Measurements from ENCODE around the gene DUSP6.

DUSP6 gene

DNA sequence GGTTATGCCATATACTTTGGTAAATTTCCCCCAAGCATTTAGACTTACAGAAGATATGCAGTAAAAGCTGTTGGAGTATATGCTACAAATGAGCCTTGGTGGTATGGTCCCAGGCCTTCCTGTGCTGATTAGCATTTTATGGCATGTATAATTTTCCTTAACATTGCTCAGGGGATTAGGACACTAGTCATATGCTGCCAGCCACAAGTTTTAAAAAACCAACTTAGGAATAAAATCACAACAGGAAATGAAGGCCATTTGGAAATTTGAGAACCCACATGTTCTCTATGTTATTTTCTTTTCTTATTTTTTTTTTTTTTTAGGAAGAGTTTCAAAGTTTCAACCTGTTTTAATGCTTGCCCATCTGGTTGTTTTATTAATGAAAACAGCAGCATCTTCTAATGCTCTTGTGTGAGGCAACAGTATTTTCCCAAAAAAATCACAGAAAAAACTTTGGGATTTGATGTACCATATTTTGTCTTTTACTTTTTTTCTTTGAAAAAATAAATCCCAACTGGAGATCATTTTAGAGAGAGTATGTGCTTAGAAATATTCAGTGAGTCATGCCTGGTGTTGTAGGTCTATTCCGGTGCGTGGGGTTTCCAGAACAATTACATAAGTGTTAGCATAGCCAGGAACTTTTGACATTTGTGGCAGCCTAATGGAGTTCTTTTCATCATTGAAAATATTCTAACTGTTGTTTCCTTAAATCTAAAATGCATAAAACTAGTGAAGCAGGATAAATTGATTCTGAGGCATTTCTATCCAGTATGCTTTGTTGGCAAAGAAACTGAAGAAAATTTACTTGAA lies 21.7 kb upstream of the DUSP6 start:
- DNase-seq, result no peak

DNA sequence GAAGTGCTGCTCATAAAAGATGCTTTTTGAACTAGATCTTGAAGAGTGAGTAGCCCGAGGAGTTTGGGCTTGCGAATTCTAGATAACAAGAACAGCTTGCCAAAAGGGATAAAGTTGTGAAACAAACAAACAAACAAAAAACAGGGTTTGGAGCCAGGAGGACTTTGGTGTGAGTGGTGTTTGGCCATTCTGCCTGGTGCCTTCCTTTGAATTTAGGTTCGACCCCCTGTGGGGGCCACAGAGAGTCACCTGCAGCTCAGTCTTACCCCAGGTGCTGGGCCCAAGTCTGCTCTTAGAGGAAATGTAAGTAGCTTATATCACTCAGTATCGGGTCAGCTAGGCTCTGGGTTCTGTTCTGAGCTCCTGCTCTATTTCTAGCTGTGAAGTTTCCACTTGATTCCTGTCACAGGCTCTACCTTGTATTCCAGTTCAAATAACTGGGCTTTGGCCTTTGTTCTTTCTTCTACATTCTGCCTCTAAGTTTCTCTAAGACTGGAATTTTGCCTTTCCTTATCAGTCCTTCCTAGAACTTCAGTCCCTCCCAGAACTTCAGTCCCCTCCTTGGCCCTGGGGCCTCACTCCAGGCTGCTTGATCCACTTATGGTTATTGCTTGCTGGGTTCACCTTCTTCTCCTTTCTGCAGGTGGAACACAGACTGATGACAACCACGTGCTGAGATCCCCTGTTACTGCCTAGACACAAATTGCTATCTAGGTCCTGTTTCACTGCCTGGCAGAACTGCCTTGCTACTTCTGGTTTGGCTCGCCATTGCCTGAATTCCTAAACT lies 20.5 kb upstream of the DUSP6 start:
- no peak for DNase-seq

DNA sequence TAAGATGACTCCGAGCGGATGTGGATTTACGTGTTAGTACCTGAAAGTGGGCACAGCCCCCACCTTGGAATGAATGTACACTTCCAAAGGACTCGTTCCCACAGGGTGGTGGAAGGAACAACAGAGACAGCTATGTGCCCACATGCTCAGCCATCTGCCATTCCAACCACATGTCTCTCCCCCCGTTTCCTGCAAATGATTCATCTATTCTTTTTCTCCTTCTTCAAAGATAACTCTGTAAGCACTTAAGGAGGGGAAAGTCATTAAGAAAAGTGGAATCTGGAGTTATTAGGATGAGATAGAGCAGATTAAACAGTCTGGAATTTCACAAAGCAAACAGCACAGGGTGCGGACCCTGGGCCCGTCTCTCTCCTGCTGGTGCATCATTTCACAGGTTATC lies 18.5 kb upstream of the DUSP6 start:
- no peak for DNase-seq

DNA sequence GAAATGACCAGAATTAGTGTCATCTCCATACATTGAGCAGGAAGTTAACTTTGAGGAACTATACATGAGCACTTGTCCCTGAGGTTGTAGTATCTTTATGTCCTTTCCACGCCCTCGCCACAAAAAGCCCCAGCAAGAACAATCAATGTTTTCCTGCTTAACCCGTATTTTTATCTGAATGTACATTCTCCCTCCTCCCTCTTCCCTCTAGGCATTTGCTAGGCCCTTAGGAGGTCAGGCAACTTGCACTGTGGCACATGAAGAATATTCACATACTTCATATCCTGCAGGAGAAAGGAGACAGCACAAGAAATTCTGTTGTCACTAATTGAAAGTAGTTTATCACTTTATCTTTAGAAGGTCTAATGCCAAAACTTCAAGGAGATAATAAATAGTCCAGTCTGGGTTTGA lies 18.1 kb upstream of the DUSP6 start:
- no peak for DNase-seq

DNA sequence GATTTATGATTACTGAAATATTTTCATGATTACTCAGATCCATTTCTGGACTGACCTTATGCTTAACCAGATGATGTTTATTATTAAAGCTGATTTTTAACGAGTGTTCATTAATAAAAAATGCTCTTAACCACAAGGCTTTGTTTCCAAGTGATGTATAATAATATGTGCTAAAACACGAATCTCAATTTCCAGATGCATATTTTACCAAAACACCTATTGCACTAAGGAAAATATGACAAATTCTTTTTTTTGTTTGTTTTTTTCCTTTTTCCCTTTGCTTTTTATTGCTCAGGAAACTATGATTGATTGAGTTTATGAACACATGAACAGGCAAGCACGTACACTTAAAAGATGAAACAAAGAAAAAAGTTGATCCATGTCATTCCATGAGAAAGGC lies 16.9 kb upstream of the DUSP6 start:
- DNase-seq, result no peak

DNA sequence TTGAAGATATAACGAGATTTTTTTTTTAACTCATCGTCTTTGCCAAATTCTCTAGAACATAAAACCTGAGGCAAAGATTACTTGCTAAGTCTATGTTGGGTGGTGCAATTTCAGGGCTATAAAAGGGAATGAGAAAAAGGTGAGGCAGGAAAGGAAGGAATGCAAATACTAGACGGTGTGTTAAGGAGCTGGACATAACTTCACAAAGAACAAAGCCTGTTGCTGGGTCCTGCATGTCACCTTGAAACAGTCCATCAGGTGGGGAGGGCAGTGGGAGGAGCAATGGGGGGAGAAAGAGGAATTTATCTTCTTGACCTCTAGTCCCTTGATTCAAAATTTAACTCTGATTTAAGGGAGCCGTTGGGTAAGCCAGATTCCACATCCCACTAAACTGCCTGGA lies 16.1 kb upstream of the DUSP6 start:
- no peak for DNase-seq

DNA sequence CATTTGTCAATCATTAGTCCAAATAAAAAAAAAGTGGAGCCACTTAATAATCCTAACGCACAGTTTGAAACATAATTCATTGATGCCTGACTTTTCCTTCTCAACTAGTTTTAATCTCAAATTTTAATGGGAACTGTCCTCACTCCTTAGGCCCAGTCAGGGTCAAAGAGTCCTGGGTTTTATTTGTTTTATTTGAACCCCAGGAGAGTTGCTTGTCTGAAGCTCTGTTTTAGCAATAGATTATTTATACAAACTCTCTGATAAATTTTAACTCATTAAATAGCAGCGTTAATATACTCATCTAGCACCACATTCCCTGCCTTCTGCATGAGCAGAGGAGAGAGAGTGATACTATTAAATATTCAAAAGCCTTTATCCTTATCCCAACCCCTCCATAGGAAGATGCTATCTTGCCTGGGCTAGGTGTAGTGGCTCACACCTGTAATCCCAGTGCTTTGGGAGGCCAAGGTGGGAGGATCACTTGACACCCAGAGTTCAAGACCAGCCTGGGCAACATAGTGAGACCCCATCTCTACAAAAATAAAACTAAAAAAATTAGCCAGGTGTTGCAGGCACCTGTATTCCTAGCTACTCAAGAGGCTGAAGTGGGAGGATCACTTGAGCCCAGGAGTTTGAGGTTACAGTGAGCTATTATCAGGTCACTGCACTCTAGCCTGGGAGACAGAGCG lies 14.5 kb upstream of the DUSP6 start:
- DNase-seq, result no peak

DNA sequence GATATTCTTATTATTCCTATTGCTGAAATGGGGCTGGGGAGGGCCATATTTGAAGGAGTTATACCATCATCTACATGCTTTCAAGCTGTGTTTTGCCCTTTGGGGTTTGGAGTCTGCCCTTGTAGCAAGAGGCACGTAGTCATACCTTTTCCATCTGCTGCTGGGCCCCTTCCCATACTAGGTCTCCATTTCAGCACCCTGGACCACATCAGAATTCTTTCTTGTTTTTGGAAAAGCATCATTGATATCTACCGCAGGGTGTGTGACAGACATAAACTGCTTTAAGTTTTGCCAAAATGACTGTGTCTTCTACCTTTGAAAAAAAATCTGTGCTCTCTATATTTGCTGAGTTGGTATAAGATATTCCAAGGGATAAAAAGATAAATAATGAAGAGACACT lies 12.3 kb upstream of the DUSP6 start:
- no peak for DNase-seq

DNA sequence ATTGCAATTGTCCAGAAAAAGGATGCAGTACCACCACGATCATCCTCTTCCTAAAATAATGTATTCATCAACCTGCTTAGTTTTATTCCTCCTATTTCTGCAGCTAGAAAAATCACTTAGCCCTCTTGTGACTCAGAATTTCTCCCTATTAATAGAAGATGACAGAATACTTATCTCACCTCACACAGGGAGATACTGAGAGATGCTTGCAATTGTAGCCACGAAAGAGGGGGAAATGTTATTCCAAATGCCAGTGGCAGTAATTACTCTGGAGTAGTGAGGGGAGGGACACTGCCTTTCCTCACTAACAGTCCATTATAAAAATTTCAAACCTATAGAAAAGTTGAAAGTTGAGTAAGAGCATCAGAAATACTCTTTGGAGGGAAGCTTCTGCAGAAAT lies 11.8 kb upstream of the DUSP6 start:
- DNase-seq, result no peak

DNA sequence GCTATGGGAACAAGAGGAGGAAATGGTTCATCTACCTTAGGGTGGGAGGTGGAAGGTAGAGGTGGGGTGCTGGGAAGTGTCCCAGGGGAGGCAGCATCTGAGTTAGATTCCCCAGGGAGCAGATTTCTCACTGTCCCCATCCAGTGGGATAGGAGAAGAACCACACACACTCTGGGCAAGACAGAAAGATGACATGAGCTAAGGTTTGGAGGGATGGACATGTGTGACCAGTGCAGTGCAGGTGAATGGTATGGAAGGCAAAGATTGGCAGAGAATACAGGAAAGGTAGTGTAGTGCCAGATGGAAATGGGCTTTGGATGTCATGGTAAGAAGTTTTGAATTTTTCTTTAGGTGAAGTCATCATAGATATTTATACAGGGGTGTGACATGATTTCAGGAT lies 11.3 kb upstream of the DUSP6 start:
- DNase-seq, result no peak

DNA sequence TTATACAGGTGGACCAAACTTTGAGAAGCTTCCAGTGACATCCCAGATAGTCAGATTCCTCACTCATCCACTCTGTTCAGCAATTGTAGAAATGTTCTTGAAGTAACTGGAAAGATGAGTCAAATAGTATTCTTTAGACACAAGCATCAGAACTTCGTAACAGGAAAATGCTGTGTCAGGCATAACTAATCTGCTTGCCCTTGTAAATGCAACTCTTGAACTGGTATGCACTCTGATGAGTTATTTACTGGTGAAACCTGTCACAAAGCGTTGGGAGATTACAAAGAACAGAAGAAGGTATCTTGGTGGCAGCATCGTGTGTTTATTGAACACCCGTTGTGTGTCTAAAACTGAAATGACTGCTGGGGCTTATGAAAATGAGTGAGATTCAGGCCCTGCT lies 10.8 kb upstream of the DUSP6 start:
- DNase-seq, result no peak

DNA sequence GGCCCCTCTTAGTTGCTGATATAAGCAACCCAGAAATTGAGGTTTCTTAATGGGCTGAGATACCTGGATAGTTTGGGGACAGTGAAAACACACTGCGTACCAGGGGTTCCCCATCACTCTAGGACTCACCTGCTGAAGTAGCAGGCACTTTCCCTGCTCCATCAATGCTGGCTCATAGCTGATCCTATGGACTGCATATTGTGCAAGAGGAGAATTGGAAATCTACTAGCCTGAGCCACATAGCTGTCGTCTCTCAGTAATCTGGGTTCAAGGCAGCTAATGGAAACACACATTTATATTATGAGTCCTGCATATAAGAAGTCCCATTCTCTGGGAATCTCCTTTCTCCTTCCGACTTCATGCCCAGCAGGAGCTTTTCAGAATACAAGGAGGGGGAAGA lies 7.3 kb upstream of the DUSP6 start:
- DNase-seq, result no peak

DNA sequence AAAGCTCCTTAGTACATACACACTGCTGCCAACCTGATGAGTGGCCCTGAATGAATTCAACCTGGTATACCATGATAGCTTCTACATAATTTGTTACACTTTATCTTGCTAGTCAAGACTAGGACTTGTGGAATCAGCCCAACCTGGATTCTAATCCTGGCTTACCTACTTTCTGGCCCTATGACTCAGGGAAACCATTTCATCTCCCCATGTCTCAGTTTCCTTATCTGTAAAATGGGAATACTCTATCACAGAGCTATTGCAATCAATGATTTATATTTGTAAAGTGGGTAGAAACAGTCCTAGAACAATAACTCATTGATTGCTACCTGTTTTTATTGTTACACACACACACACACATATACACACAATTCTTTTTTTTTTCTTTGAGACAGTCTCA lies 6.5 kb upstream of the DUSP6 start:
- no peak for DNase-seq

DNA sequence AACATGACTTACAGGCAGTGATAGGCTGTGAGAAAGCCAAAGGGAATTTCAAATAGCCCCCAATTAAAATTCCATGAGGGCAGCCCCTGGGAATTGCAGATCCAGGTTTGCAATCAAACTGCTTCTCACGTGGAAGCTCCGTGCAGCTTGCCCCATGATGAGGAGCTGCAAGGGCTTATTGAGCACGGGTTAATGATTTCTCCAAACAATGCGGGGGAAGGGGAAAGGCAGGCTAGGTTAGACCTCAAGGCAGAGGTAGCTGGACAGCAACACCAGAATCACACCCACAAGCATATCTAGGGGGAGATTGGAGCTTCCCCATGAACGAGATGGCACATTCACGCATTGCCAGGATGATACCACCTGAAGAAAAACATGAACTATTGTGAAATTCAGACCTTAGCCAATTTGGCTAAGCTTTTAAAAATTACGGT lies 5.0 kb upstream of the DUSP6 start:
- DNase-seq, result no peak

DNA sequence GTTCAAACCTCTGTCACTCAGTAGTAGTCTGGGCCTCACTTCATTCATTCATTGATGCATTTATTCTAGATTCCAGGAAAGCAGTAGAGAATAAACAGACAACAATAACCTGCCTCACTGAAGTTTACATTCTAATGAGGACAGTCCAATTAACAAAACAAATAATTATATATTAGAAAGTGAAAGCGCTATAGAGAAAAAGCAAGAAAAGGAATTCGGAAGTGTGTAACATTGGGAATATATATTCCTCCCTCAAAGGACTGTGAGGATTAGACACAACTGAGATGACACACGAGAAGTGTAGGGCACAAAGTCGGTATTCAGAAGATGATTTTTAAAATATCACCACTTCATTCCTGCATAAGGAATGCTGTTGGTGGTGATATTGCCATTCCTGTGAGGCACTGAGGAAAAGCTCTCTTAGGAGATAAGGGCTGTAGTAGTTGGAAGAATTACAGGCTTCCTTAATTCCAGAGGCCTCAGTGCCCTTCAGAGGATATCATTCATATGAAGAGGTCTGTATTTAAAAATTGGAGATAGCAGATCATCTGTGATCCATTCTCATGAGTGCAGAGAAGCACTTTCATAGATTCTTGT lies 3.9 kb upstream of the DUSP6 start:
- no peak for DNase-seq

DNA sequence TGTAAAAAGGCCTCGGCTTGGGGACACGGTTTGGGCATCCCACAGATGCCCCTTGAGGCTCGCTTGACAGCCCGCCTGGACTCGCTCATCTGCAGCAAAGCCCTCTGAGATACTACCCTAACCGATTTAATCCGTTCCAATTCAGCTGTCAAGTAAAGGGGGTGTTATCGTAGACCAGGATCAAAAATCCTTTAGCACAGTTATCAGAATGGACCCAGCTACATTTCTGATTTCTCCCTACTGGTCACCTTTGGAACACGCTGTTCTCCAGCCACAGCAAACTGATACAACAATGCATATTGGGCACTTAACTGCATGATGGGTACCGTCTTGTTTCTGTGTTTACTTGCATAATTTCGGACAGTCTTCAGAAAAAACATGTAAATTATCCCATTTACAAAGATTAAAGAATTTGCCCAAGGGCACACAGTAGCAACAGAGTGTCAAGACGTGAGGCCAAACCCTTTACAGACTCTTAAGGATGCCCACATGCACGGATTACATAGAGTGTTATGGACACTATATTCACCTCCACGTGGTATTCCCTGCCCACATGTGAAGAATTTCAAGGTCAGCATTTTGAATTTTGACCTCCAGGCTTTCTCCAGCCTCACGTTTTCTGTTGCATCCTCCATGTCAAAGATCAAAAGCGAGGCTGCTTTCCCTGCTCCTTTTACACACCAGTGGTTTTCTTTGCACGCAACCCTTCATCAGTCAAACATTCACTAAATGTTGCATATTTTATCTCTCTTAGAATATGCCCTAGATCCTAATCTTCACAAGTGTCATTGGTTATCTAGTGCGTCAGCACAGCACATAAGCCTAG lies 3.2 kb upstream of the DUSP6 start:
- DNase-seq, result no peak

DNA sequence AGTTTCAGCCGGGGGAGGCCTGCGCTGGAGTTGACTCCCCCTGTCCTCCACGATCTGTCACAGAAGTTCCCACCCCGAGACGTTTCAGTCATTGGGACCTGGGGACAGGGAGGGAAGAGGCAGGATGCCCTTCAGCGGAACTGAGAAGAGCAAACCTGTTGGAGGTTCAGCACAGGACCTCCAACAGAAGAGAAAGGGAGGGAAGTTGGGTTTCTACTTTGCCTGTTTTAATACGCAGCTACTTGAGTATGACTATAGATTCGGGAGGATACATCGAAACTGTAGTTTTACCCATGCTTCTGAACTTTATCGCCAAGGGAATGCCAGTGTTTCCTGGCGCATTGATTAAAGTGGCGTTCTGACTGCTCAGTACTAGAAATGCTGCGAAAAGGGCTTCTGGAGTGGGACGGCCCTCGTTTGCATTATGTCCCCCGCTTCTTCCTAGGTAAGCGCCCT lies 2.3 kb upstream of the DUSP6 start:
- no peak for DNase-seq

DNA sequence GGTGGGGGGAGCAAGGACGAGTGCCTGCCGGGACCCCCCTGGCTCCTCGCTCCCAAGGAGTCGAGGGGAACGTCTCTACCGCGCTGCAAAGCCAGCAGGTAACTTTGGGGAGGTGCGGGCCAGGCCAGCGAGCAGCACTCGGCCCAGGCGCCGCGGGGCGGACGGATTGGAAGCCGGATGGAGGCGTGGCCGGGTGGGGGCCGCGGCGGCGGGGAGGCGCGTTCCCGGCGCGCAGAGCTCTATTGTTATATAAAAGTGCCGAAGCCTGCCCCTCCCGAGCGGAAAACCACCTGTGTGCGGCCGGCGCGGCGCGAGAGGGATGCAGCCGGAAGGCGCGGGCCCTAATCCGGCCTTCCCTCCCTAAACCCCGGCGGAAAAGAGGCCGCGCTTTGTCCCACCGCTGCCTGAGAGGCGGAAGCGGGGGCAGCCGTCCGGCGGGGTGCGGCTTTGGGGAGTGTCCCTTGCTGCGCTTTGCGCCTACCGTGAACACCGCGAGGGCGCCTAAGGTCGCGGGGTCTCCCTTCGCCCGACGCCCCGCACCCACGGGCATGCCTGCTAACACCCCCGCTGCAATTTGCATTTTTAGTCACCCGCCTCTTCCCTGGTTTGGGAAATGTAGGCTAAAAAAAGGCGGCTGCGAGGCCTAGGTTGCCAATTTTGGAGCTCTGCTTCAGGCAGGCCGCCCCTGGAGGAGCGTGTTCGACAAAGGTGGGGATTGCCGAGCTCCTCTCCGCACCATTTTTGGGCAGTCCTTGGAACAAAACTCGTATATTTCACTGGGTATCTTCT lies 1.7 kb upstream of the DUSP6 start:
- no peak for DNase-seq

DNA sequence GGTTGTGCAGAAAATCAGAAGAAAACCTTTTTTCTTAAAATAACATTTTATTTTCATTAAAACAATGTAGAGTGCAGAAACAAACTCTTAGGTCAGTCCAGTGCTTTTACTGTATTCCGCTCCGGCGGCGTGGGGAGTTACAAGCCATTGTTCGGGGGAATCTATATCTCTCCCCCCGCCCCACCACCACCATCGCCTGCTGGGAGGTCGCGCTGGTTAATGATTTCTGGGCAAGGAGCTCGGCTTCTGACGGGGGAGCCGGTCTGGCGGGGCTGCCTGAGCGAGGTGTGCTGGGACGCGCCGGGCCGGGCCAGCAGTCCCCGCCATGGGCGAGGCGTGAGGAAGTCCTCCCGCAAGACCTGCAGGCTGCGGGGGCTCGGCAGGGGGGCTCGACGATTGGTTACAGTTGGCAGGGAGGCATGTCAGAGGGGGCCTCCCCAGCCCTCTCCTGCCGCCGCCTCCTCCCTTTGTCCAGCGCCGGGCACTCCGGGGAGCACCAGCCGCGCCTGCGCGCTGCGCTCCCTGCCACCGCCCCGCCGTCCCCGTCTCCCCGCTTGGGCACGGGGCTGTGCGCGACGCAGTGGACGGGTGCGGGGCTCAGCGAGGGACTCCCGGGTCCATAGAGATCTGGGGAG lies 1.0 kb upstream of the DUSP6 start:
- DNase-seq, result no peak

DNA sequence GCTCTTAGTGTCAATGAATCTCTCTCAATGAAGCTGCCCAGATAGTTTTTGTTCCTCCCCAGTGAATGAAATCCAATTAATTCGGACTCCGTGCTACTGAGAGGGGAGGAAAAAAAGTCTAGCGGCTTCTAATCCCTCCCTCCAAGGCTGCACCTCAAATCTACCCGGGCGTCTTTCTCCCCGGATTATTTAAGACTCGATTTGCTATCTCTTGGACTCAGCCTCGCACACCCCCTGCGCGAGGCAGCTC lies 134 bp downstream of the DUSP6 start:
- no peak for DNase-seq

DNA sequence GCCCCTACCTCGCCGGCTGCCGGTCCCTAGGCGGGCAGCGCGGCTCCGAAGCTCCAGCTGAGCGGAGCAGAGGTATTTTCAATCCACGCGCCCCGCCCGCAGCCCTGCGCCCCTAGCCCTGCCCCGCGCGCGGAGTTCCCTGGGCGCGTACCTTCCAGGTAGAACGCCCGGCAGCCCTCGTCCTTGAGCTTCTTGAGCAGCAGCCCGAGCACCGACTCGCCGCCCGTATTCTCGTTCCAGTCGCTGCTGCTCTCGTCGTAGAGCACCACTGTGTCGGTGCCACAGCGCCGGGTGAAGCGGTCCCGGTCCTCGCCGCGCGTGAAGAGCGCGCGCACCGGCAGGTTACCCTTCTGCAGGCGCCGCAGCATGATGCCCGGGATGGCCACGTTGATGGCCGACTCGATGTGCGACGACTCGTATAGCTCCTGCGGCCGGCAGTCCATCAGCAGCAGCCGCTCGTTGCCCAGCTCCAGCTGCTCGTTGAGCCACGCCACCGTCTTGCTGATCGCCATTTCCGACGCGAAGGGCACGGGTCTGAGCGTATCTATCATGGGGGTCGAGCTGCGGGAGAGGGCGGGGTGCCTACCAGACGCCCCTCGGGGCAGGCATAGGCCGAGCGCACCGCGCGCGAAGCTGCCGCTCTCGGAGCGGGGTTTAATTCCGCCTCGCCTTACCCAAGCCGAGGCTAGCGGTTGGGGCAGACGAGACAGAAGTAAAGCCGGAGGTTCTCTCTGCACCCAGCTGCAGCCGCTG lies 636 bp downstream of the DUSP6 start:
- no peak for DNase-seq

Measured in effector CD8-positive, alpha-beta T cell (primary cell).